Fibroblast of skin of right biceps (primary cell): ENCODE measurements around the gene FOXQ1.
"Not testable (repeated sequence)": the region's sequence is repeated elsewhere in the genome, so short reads cannot be mapped to it uniquely, and the experiment has no call there.

Source experiments
- DNase-seq: peaks from one replicate; pipeline ENCODE4 v3.0.0-alpha.2; 2013

FOXQ1 gene

DNA sequence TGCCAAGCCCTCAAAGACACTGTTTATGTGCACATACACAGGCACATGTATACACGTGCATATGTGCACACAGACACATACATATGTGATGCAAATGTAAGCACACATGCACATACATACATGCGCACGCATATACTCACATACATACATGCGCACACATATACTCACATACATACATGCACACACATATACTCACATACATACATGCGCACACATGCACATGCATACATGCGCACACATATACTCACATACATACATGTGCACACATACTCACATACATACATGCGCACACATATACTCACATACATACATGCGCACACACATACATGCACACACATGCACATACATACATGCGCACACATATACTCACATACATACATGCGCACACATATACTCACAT is 20.5 kb upstream of the FOXQ1 start:
- no peak for DNase-seq

DNA sequence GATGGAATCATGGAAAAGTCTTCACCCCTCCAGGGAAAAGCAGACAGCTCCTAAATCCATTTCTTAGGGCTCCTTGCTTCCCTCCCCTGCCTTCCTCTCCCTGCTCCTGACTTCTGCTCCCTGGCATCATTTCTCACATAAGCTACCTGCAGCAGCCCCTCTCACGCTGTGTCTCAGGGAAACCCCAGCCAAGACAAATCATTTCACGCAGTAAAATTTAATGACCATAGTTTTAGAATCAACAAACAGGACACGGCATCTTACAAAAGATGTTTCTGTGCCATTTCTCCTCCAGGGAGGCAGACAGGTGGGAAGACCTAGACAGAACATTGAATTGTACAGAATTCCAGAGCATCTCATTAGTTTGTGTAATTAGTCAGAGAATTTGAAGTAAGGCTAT is 16.5 kb upstream of the FOXQ1 start:
- DNase-seq, result no peak

DNA sequence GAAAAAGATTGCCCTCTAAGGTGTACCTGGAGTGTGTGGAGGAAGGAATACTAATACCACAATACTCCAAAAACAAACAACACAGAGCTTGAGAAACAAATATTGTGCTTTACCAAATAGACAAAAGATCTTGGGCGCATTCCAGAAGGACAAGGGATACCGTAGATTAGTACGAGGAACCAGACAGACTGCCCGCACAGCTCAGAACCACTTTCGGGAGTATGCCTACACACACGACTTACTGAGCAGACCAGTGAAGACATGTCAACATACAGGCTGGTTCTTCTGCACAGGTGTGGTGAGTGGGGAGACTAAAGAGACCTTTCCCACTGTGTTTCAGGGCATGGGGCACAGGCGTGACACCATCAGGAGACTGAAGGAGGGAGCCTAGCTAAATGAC is 15.8 kb upstream of the FOXQ1 start:
- DNase-seq, result no peak

DNA sequence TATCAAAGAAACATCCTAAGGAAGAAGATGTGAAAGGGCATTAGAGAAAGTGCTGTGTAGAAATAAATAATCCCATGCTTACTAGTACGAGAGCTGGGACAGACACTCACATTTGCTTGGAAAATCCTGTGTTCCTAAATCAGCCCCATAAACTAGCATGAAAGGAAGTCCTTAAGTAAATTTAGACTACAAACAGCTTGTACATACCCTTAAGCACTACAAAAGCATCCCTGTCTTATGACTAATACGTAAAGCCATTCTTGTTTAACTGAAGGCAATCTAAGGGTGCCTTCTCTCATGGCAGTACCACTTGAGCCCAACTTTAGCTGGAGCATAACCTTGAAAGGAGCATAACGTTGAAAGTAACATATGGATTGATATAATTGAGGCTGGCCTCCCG is 15.4 kb upstream of the FOXQ1 start:
- peak; percentile 55 for DNase-seq

DNA sequence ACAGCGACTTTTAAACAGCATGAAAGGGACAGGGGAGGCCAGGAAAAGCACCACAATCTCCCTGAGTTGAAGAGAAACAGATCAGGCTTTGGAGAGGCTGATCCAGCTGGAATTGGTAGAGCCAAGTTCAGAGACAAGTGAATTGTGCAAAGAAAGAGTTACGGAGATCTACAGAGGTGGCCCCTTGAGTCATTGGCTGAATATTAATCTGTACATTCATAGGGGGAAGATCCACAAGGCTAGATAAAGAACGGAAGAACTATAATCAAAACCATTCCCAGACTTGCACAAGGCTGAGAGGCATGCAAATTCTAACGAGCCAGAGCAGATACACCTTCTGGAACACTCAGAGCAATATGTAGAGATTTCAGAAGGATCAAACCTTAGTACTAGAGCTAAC is 14.2 kb upstream of the FOXQ1 start:
- peak; percentile 82 for DNase-seq

DNA sequence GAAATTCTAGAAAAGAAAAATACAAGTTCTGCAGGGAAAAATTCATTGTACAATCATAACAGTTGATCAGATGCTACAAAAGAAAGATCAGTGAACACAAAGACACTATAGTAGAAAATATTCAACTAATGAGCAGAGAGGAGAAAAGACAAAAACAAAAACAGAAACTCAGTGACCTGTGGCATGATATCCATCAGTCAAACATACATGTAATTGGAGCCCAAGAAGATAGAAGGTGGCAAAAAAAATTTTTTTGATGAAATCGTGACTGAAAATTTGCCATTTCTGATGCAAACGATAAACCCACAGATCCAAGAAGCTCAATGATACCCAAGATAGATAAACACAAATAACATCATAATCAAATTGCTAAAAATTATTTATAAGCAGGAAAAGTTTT is 13.1 kb upstream of the FOXQ1 start:
- DNase-seq, result no peak

DNA sequence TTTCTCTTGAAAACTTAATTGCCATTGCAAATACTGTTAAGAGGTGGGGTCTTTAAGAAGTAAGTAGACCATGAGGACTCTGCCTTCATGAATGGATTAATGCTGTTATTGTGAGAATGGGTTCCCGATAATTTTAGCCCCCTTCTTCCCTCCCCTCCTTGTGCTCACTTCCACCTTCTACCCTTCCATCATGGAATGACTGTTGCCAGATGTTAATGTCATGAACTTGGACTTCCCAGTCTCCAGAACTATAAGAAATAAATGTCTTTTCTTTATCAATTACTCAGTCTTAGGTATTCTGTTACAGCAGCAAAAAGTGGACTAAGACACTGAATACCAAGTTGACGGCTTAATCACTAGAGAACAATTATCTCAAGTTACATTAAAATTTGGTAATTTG is 5.8 kb upstream of the FOXQ1 start:
- no peak for DNase-seq

DNA sequence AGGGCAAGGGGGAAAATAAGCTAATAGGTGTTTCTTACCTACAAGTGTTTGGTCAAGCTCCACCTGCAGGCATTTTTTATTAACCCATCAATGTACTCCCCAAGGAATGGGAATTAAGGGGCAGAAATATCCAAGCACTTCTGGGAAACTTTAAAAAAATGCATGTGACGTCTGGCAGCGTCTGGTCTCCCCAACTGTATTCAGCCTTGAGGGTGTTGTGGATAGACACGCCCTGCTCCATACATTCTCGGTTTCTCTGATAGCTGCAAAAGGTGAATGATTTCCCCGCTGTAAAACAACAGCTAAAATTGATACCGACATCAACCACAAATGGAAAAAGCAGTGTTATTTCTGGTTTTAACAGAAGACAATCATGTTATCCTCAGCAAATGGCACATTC is 2.5 kb upstream of the FOXQ1 start:
- no peak for DNase-seq

DNA sequence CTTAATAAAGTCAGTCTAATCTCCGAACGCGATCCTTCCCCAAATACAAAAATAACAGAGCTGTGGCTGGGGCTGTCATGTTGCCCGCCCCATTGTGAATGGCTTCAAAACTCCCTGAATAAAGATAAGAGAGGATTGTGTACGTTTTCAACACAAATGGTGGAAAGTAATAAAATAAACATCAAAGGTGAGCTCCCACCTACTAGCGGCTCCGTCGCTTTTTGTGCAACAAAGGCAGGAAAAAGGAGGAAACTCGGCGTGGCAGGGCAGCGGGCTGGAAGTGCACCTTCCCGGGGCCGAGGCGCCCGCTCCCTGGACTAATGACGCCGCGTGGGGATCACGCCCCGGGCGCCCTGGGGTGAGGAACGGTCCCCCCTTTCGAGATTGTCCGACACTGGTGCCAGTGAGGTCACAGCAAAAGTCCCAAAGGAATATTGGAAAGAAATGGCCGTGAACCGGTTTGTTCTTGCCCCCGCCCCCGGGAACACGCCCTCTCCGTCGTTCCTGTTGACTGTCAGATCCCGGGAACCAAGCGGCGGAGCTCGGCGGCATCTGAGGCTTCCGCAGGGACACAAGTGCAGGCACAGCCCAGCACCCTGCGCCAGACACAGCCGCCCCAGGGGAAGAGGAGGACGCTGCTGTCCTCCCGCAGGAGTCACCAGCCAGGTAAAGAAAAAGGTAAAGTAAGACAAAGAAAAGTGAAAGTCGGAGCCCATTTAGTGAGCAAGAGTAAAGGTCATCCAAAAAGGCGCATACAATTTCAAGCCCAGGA is 1.1 kb upstream of the FOXQ1 start:
- no peak for DNase-seq

DNA sequence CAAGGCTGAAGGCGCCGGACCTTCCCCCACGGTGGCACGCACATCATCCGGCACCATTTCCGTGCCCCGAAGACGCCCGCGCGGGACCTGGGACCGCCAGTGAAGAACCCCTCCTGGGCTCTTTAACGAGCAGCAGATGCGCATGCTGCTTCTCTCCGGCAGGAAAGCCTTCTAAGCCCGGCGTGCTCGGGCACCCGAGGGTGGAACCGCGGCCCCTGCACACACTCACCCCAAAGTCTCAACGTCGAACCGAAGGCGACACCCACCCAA is 240 bp downstream of the FOXQ1 start:
- DNase-seq, result no peak

DNA sequence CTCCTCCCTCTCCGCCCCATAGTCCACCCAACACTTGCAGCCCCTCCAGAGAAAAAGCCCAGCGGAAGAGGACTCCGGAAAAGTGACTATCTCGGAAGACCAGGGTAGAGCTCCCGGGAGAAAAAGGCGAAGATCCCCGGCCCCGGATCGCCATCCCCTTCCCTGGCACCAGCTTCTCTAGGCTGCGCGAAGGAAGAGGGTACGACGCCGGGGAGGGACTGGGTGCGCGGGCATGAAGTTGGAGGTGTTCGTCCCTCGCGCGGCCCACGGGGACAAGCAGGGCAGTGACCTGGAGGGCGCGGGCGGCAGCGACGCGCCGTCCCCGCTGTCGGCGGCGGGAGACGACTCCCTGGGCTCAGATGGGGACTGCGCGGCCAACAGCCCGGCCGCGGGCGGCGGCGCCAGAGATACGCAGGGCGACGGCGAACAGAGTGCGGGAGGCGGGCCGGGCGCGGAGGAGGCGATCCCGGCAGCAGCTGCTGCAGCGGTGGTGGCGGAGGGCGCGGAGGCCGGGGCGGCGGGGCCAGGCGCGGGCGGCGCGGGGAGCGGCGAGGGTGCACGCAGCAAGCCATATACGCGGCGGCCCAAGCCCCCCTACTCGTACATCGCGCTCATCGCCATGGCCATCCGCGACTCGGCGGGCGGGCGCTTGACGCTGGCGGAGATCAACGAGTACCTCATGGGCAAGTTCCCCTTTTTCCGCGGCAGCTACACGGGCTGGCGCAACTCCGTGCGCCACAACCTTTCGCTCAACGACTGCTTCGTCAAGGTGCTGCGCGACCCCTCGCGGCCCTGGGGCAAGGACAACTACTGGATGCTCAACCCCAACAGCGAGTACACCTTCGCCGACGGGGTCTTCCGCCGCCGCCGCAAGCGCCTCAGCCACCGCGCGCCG is 822 bp downstream of the FOXQ1 start:
- DNase-seq, result peak; percentile 24

DNA sequence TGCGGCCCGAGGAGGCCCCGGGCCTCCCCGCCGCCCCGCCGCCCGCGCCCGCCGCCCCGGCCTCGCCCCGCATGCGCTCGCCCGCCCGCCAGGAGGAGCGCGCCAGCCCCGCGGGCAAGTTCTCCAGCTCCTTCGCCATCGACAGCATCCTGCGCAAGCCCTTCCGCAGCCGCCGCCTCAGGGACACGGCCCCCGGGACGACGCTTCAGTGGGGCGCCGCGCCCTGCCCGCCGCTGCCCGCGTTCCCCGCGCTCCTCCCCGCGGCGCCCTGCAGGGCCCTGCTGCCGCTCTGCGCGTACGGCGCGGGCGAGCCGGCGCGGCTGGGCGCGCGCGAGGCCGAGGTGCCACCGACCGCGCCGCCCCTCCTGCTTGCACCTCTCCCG is 1.5 kb downstream of the FOXQ1 start:
- no peak for DNase-seq

DNA sequence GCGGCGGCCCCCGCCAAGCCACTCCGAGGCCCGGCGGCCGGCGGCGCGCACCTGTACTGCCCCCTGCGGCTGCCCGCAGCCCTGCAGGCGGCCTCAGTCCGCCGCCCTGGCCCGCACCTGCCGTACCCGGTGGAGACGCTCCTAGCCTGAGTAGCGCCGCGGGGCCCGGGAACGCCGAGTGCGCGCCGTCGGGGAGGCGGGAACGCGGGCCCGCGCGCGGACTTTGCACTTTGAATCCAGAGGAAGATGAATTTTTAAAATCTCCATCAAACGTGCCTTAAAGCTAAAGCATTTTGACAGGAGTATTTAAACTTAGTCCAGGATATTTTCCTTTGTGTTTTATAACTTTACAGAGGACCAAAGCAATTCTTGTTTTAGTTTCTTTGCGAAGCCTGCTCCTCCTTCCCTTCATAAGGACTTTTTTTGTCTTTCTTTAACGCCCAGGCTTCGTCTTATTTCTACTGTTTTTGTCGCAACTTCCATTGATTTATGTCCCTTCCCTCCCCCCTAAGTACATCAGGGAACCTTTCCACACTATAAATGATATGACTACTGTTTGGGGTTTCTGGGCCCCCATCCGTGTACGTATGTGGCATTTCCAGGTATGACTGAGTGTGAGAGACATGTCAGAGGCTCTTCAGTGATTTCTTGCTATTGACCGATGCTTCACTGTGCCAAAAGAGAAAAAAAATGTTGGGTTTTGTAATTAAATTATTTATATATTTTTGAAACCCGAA is 2.0 kb downstream of the FOXQ1 start:
- DNase-seq, result peak; percentile 23

DNA sequence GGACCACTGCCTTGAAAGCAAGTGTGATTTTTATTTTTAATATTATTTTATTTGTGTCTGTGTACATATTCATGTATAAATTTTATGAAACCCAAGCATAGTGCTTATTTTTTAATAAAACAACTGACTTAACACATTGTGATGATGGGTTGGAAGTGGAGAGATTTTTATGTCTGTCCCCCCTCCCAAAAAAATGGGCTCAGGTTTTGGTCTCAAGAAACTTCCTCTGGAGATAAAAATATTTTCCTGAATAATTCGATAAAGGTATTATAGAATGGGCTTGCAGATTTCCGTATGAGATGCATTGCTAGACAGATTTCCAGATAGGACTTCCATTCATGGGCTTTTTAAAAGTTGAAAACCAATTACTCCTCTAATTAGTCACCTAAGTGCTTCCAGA is 2.7 kb downstream of the FOXQ1 start:
- DNase-seq, result no peak

DNA sequence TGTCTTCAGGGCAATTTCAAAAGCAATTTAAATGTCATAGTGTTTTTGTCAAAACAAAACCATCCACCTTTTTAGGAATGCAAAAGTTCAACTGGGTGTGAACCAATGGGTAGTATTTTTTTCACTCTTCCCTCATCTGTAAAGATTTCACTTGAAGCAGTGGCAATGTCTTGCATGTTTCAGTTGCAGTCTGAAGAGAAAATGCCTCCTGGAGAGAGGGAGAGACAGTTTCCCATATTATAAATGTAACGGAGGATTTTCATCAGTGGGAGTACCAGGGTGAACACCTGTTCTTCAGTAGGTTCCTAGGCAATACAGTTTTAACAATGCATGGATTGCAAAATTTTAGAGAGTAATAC is 3.3 kb downstream of the FOXQ1 start:
- DNase-seq, result no peak

DNA sequence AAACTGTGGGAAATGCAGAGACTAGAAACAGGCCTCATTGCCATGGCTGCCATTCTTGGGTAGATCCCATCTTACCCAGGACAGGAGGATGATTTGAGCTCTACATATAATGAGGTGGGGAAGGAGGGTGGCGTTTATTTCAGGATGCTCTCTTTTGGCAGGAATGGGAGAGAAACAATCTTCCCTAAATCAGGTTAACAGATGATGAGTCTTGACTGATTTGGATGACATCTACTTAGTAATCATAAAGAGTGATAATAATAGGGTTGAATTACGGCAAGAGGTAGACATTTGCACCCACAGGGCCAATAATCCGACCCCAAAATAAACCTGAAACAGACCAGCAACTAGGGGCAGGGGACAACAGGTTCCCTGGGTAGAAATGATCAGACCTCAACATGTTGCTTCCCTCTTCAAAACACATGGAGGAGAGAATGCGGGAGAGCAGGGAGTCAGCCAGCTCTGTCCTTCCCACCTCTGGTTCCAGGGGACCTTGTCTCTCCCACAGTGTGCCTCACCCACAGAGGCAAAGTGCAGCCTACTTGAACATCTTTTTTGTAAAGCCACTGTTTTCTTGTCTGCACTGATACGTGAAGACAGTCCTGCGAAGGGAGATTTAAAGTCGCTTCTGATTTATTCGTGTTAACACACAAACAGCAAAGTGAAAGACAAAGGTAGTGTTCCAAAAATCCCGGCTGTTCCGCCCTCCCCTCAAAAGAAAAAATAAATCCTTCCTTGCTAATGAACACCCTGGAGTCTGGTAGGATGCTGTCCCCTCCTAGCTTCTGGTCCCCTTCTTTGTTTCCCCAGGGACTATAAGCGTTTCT is 3.9 kb downstream of the FOXQ1 start:
- DNase-seq, result no peak

DNA sequence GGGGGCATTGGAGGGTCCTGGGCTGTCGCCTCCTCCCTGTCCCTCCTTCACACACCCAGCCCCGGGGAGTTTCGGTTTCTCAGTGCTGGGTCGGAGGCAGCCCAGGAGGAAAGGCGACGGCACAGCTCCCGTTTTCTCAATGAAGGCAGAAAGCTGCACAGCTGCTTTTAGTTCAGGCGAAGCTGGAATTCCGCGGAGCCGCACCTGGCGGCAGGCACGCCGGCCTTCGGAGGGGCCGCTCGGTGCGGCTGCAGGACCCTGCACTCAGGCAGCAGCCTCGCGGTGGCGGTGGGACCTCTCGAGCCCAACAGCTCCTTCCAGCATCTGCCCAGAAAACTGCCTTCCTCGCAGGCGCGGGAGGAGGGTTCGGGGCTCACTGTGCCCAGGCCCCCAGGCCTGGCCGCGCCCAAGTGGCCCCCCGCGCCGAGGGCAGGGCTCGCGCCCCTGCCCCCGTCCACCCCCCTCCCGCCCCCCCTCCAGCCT is 4.6 kb downstream of the FOXQ1 start:
- peak; percentile 23 for DNase-seq

DNA sequence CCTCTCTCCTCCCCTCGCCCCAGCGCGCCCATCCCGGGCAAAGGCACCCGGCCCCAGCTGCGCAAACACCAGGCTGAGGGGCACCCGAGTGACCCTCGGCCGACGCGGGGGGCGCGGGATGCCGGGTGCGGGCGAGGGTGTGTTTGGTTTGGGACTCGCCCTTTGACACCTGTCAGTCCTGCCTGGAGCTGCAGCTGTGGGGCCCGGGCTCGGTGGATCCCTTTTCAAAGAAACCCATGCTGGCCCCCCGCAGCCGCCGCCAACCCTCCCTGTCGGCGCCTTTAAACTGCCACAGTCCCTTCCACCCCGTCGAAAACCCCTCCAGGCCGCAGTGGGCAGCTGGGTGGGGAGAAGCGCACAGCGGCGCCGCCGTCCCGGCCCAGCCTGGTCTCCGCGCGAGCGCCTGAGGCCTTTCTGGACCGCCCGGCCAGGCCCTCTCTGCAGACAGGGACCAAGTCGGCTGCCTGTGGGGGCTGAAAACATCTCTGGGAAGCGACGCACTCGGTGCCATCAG is 5.5 kb downstream of the FOXQ1 start:
- no peak for DNase-seq

DNA sequence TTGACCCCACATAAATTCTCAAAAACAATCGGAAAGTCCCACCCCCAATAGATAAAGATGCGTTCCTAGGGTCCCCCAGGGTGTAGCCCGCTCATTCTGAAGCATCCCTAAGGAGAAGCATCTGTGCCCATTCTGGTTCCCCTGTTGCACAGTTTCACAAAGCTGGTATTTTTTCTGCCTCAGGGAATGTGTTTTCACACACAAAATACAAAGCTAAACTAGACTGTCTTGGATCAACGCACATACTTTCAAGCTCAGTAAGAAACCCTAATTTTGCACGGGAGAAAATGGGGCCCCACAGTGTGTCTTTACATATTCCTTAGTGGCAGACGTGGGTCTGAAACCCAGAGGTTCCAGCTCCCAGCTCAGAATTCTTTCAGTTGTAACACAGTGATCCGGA is 6.1 kb downstream of the FOXQ1 start:
- DNase-seq, result no peak

DNA sequence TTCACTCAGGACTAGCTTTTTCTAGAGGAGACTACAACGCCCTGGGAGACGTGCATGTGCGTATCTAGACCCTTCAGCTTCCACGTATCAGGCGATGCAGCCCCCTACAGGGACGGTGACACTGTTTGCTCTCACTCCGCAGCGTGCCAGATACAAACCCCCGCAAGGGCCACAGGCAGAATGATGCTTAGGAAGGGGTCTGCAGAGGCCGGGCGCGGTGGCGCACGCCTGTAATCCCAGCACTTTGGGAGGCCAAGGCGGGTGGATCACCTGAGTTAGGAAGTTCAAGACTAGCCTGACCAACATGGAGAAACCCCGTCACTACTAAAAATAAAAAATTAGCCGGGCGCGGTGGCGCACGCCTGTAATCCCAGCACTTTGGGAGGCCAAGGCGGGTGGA is 6.7 kb downstream of the FOXQ1 start:
- DNase-seq, result not testable (repeated sequence)

DNA sequence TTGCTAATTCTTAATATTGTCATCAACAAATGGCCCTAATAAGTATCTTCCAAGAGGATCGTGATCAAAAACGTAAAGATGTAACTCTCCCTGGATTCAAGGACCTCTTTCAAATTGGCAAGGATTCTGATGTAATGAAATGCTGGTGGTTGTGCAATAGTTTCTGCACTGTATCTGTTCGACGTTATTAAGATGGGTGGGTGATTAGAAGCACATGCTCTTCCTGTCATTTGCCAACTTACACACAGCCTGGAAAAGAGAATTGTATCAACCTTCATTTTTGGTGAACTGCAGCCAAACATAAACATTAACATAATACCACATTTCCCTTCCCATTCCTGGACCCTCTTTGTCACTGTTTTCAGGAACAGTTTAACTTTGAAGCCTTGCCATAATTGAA is 9.8 kb downstream of the FOXQ1 start:
- peak; percentile 80 for DNase-seq

DNA sequence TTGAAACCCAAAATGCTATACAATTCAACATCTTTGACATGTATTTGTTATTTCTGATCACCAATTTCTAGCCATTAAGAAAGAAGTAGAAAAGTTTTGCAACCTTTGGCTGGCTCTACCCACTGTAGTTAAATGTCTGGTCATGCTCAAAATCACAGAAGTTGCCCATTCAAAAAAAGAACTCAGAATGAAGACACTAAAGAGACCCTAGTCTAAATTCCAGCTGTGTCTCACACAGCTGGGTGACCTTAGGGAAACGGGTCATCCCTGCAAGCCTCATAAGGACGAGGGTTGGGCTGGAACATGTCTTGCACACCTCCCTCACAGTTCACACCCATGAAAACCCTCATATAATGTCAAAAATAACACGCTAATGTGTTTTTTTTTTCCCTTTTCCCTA is 10.3 kb downstream of the FOXQ1 start:
- DNase-seq, result no peak

DNA sequence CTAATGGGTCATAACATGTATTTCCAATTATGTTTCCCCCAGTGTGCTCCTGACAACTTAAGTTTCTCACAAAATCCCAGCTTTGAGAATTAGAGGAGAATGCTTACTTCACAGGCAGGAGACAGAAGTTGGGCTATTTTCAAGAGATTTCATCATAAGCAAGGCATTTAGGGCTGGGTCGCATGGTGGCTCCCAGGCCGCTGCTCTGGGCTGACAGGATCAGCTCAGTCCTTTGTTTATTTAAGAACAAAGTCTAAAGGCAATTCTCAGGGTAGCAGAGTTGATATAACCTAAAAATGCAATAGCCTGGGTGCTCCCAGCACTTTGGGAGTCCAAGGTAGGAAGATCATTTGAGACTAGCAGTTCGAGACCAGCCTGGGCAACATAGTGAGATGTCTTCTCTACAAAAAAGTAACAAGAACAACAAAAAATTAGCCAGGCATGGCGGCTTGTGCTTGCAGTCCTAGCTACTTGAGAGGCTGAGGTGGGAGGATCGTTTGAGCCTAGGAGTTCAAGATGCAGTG is 10.9 kb downstream of the FOXQ1 start:
- no peak for DNase-seq
